Measurements from ENCODE around the gene MARCHF10.
A peak's percentile ranks its signal among the peaks of the same experiment; 100 is the strongest.

MARCHF10 gene

DNA sequence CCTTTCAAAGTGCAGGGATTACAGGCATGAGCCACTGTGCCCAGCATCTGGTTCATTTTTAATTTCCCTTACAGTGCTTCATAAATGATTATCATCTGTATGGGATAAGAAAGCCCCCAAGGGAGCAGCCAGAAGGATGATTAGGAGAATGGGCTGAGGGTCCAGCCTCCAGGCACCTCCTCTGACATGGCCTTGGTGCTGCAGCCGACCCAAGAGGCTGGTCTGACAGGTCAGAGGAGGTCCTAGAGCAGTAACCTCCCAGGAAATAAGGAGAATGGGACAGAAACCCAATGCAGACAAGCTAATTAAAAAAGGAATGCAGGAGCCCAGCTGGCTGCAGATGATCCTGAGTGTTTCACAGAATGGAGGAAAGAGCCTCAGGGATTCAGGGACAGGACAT, 151.7 kb downstream of the MARCHF10 start:
- no peak for DNase-seq

GRCh38 chr17:62655656-62656055, 152.5 kb downstream of the MARCHF10 start:
- DNase-seq = no peak

GRCh38 chr17:62653826-62654761, 154.0 kb downstream of the MARCHF10 start:
- DNase-seq = peak; percentile 82

GRCh38 chr17:62653002-62653825, 154.9 kb downstream of the MARCHF10 start:
- peak; percentile 81 for DNase-seq

GRCh38 chr17:62652251-62653001, 155.7 kb downstream of the MARCHF10 start:
- peak; percentile 80 for DNase-seq
